HG02759 (cell line): ENCODE data around the gene TTLL12.

Experiments used
- ATAC-seq: cut with Tn5 transposase; IDR thresholded peaks from one replicate; pipeline ENCODE4 v1.9.1; 2021; ENCODE audit warnings: mild to moderate bottlenecking, moderate library complexity; ENCODE audit not compliant: unreplicated experiment

TTLL12 gene

GRCh38 chr22:43174941-43175531, 11.9 kb downstream of the TTLL12 start:
- ATAC-seq, result no peak

- ATAC-seq, result no peak
Measured at GRCh38 chr22:43173976-43174720, 12.8 kb downstream of the TTLL12 start.

GRCh38 chr22:43173566-43173965, 13.4 kb downstream of the TTLL12 start:
- ATAC-seq, result no peak

GRCh38 chr22:43172191-43172590, 14.7 kb downstream of the TTLL12 start:
- no peak for ATAC-seq

- no peak for ATAC-seq
Measured at GRCh38 chr22:43171607-43172006, 15.3 kb downstream of the TTLL12 start.

- ATAC-seq, result no peak
Measured at GRCh38 chr22:43171019-43171491, 15.9 kb downstream of the TTLL12 start.

- no peak for ATAC-seq
Measured at GRCh38 chr22:43170131-43170480, 16.8 kb downstream of the TTLL12 start.

- ATAC-seq, result no peak
Measured at GRCh38 chr22:43169310-43170130, 17.4 kb downstream of the TTLL12 start.

GRCh38 chr22:43168471-43169309, 18.2 kb downstream of the TTLL12 start:
- ATAC-seq, result no peak

GRCh38 chr22:43167001-43167589, 19.8 kb downstream of the TTLL12 start:
- no peak for ATAC-seq

- ATAC-seq, result no peak
Measured at GRCh38 chr22:43166132-43166930, 20.6 kb downstream of the TTLL12 start.

- no peak for ATAC-seq
Measured at GRCh38 chr22:43164636-43165035, 22.3 kb downstream of the TTLL12 start.

GRCh38 chr22:43163241-43163795, 23.6 kb downstream of the TTLL12 start:
- ATAC-seq, result no peak

GRCh38 chr22:43162412-43163150, 24.4 kb downstream of the TTLL12 start:
- ATAC-seq, result no peak

- ATAC-seq, result no peak
Measured at GRCh38 chr22:43160497-43161126, 26.3 kb downstream of the TTLL12 start.

GRCh38 chr22:43159484-43160178, 27.3 kb downstream of the TTLL12 start:
- no peak for ATAC-seq

GRCh38 chr22:43158778-43159483, 28.0 kb downstream of the TTLL12 start:
- ATAC-seq, result no peak
